Measurements from ENCODE around the gene LIG3.
"Not testable (repeated sequence)": the region's sequence is repeated elsewhere in the genome, so short reads cannot be mapped to it uniquely, and the experiment has no call there.

Gene LIG3

GRCh38 chr17:34997355-34997862, 17.1 kb downstream of the LIG3 start:
- Histone ChIP-seq H3K9me3 (ENCODE audit: insufficient read depth, low read length, severe bottlenecking) (no peaks in the 10 kb centered on the region), H3K4me3 (ENCODE audit: low read depth in 1 of 2, low read length in 2 of 2) (no peak overlapping the region), H3K27ac (ENCODE audit: low read length) (no peak overlapping the region), H2AFZ (ENCODE audit: low read depth, low read length) (no peak overlapping the region), H3K9ac (ENCODE audit: low read depth, low read length) (no peak overlapping the region), H4K20me1 (ENCODE audit: insufficient read depth, low read length) (no peaks in the 10 kb centered on the region), H3K36me3 (ENCODE audit: insufficient read depth, low read length) (peaks cover 94% of the 10 kb centered on the region), H3K4me1 (ENCODE audit: insufficient read depth, low read length) (no peaks in the 10 kb centered on the region), H3K79me2 (ENCODE audit: insufficient read depth, low read length) (no peaks in the 10 kb centered on the region), H3K4me2 (ENCODE audit: insufficient read depth, low read length) (no peak overlapping the region), H3K27me3 (ENCODE audit: insufficient read depth, low read length, poor library complexity) (no peaks in the 10 kb centered on the region)
- ATAC-seq (ENCODE audit: insufficient read depth, low read depth): no peak
- no peak for TF ChIP-seq CTCF (IDR thresholded peaks at IDR 0.05; ENCODE audit: borderline replicate concordance, extremely low read depth, low read length, poor library complexity, severe bottlenecking)
- no peak for TF ChIP-seq EZH2 (IDR thresholded peaks at IDR 0.05; ENCODE audit: borderline replicate concordance, low read depth, low read length, severe bottlenecking)
- no peak for DNase-seq

GRCh38 chr17:34998205-34998604, 17.9 kb downstream of the LIG3 start:
- ATAC-seq (ENCODE audit: insufficient read depth, low read depth) (peak; percentile 95), DNase-seq (peak; percentile 73)
- no peaks in the 10 kb centered on the region for H4K20me1 ChIP-seq (ENCODE audit: insufficient read depth, low read length)
- TF ChIP-seq CTCF (IDR thresholded peaks at IDR 0.05; ENCODE audit: borderline replicate concordance, extremely low read depth, low read length, poor library complexity, severe bottlenecking) (peak; percentile 92), EZH2 (IDR thresholded peaks at IDR 0.05; ENCODE audit: borderline replicate concordance, low read depth, low read length, severe bottlenecking) (no peak)
- H3K9me3 ChIP-seq (ENCODE audit: insufficient read depth, low read length, severe bottlenecking): no peaks in the 10 kb centered on the region
- H2AFZ ChIP-seq (ENCODE audit: low read depth, low read length): no peak overlapping the region
- no peak overlapping the region for H3K4me3 ChIP-seq (ENCODE audit: low read depth in 1 of 2, low read length in 2 of 2)
- H3K79me2 ChIP-seq (ENCODE audit: insufficient read depth, low read length): no peaks in the 10 kb centered on the region
- no peaks in the 10 kb centered on the region for H3K27me3 ChIP-seq (ENCODE audit: insufficient read depth, low read length, poor library complexity)
- no peak overlapping the region for H3K9ac ChIP-seq (ENCODE audit: low read depth, low read length)
- H3K4me2 ChIP-seq (ENCODE audit: insufficient read depth, low read length): no peak overlapping the region
- peaks cover 94% of the 10 kb centered on the region for H3K36me3 ChIP-seq (ENCODE audit: insufficient read depth, low read length)
- H3K4me1 ChIP-seq (ENCODE audit: insufficient read depth, low read length): no peaks in the 10 kb centered on the region
- peak overlapping the region; percentile 11; the same call in 1 of the 2 replicates for H3K27ac ChIP-seq (ENCODE audit: low read length)

- Histone ChIP-seq H3K27ac (ENCODE audit: low read length) (no peak overlapping the region), H3K9me3 (ENCODE audit: insufficient read depth, low read length, severe bottlenecking) (no peaks in the 10 kb centered on the region), H3K27me3 (ENCODE audit: insufficient read depth, low read length, poor library complexity) (no peaks in the 10 kb centered on the region), H4K20me1 (ENCODE audit: insufficient read depth, low read length) (no peaks in the 10 kb centered on the region), H3K4me1 (ENCODE audit: insufficient read depth, low read length) (no peaks in the 10 kb centered on the region), H3K36me3 (ENCODE audit: insufficient read depth, low read length) (peaks cover 92% of the 10 kb centered on the region), H3K4me2 (ENCODE audit: insufficient read depth, low read length) (no peak overlapping the region), H3K79me2 (ENCODE audit: insufficient read depth, low read length) (no peaks in the 10 kb centered on the region), H3K4me3 (ENCODE audit: low read depth in 1 of 2, low read length in 2 of 2) (no peak overlapping the region), H2AFZ (ENCODE audit: low read depth, low read length) (no peak overlapping the region), H3K9ac (ENCODE audit: low read depth, low read length) (no peak overlapping the region)
- ATAC-seq (ENCODE audit: insufficient read depth, low read depth) (no peak), DNase-seq (no peak)
- TF ChIP-seq CTCF (IDR thresholded peaks at IDR 0.05; ENCODE audit: borderline replicate concordance, extremely low read depth, low read length, poor library complexity, severe bottlenecking): no peak
- no peak for TF ChIP-seq EZH2 (IDR thresholded peaks at IDR 0.05; ENCODE audit: borderline replicate concordance, low read depth, low read length, severe bottlenecking)
These were observed 19.1 kb downstream of the LIG3 start for GRCh38 chr17:34999456-34999855.

GRCh38 chr17:35000965-35001364, 20.7 kb downstream of the LIG3 start:
- peaks cover 84% of the 10 kb centered on the region for H3K36me3 ChIP-seq (ENCODE audit: insufficient read depth, low read length)
- H3K9me3 ChIP-seq (ENCODE audit: insufficient read depth, low read length, severe bottlenecking); H3K27ac ChIP-seq (ENCODE audit: low read length); H3K79me2 ChIP-seq (ENCODE audit: insufficient read depth, low read length); H3K4me3 ChIP-seq (ENCODE audit: low read depth in 1 of 2, low read length in 2 of 2); ATAC-seq (ENCODE audit: insufficient read depth, low read depth); H4K20me1 ChIP-seq (ENCODE audit: insufficient read depth, low read length); H3K4me1 ChIP-seq (ENCODE audit: insufficient read depth, low read length); H2AFZ ChIP-seq (ENCODE audit: low read depth, low read length); DNase-seq; H3K9ac ChIP-seq (ENCODE audit: low read depth, low read length); H3K4me2 ChIP-seq (ENCODE audit: insufficient read depth, low read length); H3K27me3 ChIP-seq (ENCODE audit: insufficient read depth, low read length, poor library complexity): not testable (repeated sequence)
